Occipital lobe (tissue), 2 donors: ENCODE results near the gene PTMA. TPM values are rescaled to one million over a fixed set of nuclear protein-coding genes. Genes with fewer than 3 reads are reported as not detected.
"Not testable (repeated sequence)": the region's sequence is repeated elsewhere in the genome, so short reads cannot be mapped to it uniquely, and the experiment has no call there.

Experiments
- DNase-seq: peaks from one replicate; lab custom pipeline; 2025; lab: John Stamatoyannopoulos, UW
- total RNA-seq: library from RNA; depleted of rRNA; stranded (reverse); fragments of >200 nt; gene quantifications from one replicate; pipeline ENCODE4 v1.2.3, GENCODE V29; 2014

PTMA gene, protein sequence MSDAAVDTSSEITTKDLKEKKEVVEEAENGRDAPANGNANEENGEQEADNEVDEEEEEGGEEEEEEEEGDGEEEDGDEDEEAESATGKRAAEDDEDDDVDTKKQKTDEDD
- 647 TPM for total RNA-seq

DNA sequence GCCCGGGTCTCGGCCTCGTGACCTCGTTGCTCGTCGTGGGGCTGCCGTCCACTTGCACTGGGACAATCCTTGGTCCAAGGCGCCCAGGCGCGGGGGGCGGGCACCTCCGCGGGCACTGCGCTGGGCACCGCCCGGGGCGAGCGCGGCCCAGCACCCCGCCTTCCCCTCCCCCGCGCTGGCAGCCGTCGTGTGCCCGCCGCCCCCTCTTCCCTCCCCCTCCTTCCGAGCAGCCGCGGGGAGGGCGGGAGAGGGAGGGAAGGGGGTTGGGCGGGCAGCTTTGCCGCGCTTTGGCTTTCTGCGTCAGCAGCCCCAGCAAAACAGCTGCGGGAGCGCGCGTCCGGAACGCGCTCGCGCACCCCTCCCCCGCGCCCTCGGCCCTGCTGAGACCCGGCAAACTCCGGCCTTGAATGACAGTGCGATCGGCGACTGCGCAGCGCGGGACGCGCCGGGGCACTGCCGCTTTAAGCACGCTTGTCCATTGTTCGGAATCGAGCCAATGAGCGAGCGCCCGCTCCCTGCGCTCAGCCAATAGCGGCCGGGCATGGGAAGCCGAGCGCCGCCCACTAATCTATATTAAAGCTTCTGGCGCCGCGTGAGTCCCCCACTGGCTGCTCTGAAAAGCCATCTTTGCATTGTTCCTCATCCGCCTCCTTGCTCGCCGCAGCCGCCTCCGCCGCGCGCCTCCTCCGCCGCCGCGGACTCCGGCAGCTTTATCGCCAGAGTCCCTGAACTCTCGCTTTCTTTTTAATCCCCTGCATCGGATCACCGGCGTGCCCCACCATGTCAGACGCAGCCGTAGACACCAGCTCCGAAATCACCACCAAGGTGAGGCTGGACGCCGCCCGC, at the start of gene PTMA:
TSS of gene PTMA (plus strand) at position 599 of the 846 bp plus-strand sequence. CDS start at position 781, 182 bp downstream.
- peak; percentile 98 for DNase-seq

DNA sequence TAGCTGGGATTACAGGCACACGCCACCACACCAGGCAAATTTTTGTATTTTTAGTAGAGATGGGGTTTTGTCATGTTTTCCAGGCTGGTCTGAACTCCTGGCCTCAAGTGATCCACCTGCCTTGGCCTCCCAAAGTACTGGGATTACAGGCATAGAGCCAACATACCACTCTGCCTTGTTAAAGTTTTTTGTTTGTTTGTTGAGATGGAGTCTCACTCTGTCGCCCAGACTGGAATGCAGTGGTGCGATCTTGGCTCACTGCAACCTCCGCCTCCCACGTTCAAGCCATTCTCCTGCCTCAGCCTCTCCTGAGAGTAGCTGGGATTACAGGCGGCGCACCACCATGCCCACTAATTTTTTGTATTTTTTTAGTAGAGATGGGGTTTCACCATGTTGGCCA, 48.3 kb upstream of the PTMA start:
- DNase-seq, result not testable (repeated sequence)

DNA sequence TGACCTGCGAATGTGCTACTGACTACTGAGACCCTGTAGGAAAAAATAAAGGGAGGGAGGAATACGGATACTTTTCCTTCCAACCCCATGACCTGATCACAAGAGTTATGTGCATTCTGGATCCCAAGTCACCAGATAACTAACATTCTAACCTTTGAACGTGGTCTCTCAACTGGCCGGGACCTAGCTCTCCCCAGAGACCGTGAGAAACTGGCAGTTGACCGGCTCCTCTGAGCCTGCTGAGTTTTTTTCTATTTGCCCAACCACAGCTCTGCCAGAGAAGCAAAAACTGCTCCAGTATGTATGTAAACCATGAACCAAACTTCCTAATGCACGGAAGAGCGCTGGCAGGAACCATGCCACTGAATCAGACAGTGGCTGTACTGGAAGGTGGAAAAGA, 47.5 kb upstream of the PTMA start:
- no peak for DNase-seq

DNA sequence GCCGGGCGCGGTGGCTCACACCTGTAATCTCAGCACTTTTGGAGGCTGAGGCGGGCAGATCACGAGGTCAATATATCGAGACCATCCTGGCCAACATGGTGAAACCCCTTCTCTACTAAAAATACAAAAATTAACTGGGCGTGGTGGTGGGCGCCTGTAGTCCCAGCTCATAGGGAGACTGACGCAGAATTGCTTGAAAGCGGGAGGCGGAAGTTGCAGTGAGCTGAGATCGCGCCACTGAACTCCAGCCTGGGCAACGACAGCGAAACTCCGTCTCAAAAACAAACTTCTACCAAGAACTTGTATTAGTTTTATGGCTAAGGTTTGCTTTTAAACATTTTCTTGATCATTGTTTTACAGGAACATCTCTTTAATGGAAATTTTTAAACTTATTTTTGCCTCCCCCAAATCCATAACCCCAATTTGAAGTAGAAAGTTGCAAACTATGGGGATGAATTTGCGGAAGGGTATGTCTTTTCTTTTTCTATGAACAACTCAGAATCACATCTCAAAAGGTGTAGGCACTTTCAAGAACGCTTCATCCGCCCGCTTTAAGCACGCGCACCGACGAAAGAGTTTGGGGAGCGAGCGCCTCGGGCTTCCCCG, 46.8 kb upstream of the PTMA start:
- no peak for DNase-seq

DNA sequence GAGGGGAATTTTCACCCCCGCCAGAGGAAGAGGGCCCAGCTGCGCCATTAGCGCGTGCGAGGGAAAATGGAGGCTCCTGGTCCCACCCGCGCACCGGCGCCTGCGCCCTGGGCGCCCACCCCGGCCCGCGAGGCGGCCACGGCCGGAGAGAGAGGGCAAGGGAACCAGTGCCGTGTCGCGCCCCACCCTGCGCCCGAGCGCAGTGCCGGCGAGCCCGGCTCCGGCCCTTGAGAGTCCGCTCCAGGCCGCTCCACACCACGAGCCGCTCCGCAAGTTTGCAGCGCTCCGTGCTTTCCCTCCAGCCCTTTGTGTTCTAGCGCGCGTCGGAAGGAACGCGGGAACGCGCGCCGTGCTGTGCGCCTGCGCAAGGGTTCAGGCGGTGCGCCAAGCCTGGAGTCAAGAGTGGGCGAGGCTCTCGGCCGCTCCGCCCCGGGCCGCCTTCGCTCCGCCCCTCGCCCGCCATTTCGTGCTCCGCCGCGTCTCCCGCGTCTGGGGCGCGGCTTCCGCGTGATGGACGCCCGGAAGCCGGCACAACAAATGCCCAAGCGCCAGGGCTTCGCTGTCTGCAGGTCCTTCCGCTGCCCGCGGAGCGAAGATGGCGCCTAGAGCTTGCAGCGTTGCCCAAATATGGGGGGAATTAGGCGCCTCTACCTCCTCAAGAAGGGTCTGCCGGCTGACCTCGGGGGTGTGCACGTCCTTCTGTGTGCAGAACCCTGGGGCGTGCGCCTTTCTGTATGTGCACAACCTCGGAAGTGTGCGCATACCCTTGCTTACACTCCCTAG, 46.1 kb upstream of the PTMA start:
- peak; percentile 92 for DNase-seq

DNA sequence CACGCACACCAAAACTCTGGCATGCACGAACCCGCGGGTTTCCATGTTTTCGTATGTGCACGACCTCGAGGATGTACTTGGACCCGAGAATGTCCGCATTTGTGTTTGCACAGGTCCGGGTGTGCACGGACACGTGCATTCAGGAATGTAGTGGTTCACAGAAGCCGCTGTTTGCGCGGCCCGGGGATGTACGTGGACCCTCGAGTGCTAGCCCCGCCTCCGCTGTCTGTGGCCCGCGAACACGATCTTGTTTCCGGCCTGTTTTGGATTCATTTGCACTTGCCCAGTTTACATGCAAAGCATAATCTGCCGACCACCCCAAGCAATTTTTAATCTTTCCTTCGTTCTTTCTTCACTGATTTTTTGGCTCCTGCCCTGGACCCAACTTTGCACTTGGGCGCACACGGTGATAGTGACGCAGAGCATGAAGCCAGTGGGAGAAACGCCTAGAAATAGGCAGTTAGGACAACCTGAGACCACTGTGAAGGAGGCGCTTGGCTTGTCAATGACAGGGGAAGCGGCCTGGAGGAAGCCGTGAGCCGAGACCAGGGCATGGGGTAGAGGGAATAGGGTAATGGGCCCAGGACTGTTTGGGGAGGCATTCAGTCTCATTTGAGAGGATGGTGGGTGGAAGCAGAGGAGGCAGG, 45.4 kb upstream of the PTMA start:
- no peak for DNase-seq

DNA sequence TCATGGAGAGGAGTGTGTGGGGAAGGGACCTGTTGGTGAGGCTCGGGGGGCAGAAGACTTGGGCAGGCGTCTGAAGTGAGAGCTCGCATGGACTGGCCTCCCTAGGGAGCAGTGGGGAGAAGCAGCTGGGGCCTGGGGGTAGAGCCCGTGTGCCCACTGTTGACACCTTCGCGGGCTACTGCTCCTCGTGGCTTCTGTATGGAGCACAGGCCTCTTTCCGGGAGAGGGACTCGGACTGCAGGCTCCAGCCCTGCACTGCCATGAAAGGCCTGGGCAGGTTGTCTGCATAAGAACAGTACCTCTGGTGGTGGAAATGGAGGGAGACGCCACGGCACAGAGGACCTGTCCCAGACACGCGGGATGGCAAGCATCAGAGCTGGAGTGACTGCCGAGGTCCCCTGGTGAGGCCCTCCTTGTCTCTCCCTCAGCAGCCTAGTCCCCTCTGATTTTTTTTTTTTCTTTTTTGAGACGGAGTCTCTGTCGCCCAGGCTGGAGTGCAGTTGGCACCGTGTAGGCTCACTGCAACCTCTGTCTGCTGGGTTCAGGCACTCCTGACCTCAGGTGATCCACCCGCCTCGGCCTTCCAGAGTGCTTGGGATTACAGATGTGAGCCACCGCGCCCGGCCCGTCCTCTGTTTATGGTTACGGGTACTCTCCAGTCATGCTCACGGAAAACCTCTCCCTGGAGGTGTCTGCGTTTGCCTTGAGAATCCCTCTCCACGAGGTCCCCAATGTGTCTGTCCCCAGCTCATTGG, 44.7 kb upstream of the PTMA start:
- no peak for DNase-seq

DNA sequence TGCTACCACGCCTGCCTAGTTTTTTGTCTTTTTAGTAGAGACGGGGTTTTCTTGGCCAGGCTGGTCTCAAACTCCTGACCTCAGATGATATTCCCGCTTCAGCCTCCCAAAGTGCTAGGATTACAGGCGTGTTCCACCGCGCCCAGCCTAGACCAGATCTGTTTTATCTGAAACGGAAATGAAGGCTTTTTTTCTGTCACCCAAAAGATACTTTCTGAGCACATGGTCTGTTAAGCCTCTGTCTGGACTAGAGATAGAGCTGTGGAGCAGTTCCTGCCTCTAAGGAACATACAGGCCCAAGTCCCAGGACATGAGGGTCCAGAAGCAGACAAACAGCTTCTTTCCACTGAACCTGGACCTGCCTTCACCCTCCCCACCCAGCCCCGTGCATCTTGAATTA, 43.6 kb upstream of the PTMA start:
- DNase-seq, result no peak

DNA sequence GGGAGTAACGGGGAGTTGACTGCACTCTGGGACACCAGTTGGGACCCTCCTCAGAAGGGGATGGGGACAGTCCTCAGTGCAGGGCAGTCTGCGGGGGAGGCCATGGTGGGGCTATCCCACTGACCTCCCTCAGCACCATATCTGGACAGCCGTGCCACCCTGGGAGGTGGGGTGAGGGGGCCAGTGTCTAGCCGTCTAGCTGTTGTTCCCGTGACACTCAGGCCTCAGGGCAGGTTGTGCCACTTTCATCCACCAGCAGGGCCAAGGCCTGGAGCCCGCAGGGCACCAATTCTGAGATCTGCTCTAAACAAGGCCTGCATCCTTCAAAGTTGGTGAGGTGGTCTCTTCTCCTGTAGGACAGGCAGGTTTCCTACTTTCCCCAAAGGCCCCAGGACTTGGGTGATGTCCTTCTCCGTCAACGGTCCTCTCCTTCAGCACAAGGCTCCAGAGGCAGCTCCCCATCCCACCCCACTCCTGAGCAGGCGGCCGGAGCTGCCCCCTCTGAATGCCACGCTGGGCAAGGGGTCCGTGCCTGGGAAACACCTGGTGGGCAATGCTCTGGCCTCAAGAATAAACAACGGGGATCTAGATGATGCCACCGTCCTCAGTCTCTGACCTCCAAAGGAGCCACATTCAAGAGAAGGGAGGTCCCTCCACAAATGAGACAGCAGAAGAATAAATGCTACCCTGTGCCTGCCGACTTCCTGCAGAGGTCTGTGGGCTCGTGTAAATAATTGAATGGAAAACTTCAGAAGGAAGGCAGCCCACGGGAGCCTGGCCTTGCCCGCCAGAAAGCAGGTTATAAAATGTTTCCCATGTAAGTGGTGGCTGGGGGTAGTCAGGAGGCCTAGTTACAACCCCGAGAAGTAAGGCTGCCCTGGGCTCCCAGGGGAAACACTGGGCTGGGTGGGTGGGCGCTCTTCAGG, 42.8 kb upstream of the PTMA start:
- DNase-seq, result no peak

DNA sequence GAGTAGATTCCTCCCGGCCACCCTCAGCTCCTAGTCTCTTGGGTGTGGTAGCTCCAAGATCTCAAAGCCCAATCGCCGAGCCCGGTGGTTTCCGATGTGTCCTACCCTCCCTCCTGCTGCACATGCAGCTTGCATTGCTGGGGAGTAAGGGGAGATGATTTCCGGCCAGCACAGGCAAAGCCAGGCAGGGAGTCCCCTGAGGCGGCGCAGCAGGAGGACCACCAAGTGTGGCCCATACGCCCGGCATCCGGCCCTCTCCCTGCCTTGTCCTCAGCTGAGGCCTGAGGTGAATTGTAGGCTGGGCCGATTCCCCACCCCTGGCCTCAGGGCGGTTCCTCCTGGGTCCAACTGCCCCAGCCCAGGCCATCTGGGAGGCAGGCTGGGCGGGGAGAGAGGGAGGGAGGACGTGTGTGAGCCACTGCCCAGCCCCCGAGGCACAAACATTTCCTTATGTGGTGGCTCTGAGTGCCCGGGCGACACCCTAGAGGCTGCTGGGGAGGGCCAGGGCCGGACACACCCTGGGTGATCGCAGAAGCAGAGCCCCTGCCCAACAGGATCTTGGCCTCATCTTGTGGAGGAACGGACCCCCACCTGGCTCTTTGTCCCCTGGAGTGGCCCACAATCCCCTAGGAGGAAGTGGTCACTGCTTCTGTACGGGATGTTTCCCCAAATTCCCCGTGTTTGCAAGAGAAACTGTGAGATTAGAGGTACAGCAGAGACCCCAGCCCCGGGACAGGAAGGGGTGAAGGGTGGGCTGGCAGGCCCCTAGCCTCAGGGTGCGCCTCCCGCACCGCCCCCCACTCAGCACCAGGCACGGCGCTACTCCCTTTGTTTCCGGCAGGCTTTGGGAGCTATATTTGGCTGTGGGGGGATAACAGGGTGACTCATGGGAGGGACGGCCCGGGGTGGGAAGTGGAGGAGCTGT, 41.9 kb upstream of the PTMA start:
- peak; percentile 87 for DNase-seq

DNA sequence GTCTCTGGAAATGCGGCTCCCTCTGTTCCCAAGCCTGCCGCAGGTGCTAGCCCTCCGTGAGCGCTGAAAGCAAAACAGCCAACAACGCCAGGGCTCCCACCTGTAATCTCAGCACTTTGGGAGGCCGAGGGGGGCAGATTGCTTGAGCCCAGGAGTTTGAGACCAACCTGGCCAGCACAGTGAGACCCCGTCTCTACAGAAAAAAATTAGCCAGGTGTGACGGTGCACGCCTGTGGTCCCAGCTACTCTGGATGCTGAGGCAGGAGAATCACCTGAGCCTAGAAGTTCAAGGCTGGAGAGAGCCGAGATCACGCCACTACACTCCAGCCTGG, 41.3 kb upstream of the PTMA start:
- DNase-seq, result no peak

DNA sequence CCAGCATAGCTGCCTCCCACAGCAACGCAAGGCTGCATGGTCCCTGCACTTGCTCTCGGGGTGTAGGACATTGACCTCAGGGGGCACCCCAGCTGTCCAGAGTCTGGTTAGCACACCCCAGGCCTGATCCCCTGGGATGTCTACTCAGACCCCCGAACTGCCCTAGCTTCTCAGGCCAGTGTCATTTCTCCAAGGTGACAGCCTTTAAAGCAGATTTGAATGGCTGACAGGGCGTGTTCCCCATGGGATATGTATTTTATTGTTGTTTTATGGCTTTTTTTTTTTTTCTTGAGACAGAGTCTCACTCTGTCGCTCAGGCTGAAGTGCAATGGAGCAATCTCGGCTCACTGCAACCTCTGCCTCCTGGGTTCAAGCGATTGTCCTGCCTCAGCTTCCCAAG, 40.8 kb upstream of the PTMA start:
- no peak for DNase-seq

DNA sequence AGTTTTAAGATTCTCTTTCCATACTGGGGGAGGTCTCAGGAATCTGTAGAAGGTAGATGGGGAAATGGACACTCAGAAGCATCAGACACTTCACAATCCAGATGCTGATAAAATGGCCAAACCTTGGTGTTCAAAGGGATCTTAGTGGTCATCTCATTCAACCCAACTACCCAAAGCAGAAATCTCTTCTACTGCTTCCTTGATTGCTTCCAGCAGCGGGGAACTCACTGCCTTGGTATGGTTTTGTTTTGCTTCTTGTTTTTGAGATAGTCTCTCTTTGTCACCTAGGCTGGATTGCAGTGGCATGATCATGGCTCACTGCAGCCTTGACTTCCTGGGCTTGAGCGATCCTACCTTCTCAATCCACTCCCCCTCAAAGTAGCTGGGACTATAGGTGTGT, 39.3 kb upstream of the PTMA start:
- DNase-seq, result no peak

DNA sequence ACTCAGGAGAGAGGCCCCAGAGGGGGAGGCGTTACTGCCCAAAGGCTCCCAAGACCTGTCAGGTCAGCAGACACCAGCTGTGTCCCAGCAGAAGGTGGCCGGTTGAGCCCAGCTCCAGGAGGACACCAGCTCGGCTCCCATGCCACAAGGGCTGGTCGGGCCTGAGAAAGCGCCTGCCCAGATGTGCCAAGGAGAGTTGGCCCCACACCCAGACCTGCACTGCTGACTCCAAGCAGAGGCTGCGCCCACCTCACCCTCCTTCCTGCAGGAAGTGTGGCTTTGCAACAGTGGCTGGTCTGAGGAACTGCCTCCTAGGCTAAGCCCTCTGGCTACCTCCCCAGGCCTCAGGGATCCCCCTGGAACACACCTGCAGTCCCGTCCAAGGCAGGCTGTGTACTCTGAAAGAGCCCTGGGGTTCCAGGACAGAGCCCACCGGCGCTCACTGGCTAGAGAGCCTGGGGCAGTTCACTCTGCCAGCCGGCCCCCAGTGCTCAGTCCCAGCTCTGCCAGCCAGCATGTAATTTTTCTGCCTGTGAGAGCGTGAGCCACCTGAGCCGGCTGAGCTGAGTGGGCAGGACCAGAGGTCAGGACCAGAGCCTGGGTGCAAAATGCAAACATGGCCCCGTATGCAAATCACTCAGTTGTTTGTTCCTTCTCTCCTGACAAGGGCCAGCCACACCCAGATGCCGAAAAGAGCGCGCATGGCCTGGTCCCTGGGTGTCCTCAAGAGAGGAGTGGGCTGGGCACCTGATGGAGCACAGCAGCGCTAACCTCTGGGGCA, 36.9 kb upstream of the PTMA start:
- no peak for DNase-seq

DNA sequence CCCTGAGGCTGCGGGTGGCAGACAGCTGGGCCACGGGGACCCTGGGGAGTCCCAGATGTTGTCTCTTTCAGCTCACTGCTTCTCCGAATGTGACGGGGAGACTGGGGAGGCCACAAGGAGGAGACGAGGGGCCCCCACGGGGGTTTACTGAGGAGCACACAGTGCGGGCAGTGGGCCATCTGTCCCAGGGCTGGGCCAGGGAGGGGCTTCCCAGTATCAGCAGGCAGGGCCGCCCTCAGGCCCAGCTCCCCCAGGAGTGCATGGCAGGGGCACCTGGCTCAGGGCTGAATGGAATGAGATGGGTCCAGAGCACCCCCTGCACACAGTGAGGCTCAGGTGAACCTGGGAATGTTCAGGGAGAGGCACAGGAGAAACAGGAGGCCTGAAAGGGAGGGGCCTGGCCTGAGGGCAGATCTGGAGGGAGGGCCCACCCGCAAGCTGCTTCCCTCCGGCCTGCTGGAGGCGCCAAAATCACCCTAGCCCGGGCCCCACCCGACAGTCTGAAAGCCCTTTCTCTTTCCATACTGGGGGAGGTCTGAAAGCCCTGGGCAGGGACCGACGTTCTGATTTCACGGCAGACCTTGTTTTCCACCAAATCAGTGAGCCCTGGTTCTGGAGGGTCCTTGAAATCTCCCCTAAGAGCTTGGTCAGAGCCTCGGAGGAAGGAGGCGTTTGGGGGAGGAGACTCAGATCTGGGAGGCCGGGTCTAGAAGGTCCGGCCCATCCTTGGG, 35.5 kb upstream of the PTMA start:
- DNase-seq, result no peak

DNA sequence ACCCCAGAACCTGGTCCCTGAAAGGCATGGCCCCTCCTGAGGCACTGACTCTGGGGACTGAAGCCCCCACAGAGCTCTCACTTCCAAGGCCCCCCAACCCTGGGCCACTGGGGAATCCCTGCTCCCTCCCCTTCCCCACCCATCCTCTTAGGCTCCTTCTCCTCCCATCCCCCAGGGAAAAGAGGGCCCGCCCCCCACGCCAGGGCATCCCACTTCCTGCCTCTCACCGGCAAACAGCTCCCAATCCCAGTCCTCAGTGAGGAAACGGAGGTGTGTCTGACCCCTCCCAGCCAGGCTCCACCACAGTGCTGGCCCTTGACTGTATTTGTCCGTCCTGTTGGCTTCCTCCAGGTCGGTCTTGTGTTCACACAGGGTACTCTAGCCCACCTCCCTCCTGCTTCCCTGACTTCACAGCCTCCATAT, 35.0 kb upstream of the PTMA start:
- no peak for DNase-seq
